Osteocyte (in vitro differentiated cells): Measurements from ENCODE around the gene UTP20. TPM values are rescaled to one million over a fixed set of nuclear protein-coding genes. Genes with fewer than 3 reads are reported as not detected.

Experiments used
- DNase-seq: peaks from one replicate; pipeline ENCODE4 v3.0.0; 2021; ENCODE audit warnings: mixed read lengths; ENCODE audit not compliant: unreplicated experiment; ENCODE audit errors: extremely low spot score
- H3K27ac Mint-ChIP-seq: one replicate; pipeline ENCODE4 v1.8.0; 2021; ENCODE audit warnings: mild to moderate bottlenecking, mixed read lengths; ENCODE audit not compliant: unreplicated experiment
- H3K27me3 Mint-ChIP-seq: one replicate; pipeline ENCODE4 v1.8.0; 2021; ENCODE audit warnings: mixed read lengths; ENCODE audit not compliant: unreplicated experiment
- H3K36me3 Mint-ChIP-seq: one replicate; pipeline ENCODE4 v1.8.0; 2021; ENCODE audit warnings: mixed read lengths; ENCODE audit not compliant: unreplicated experiment
- H3K4me1 Mint-ChIP-seq: one replicate; pipeline ENCODE4 v1.8.0; 2021; ENCODE audit warnings: mixed read lengths; ENCODE audit not compliant: unreplicated experiment
- H3K4me3 Mint-ChIP-seq: one replicate; pipeline ENCODE4 v1.8.0; 2021; ENCODE audit warnings: mild to moderate bottlenecking, moderate library complexity, mixed read lengths; ENCODE audit not compliant: unreplicated experiment
- H3K9me3 Mint-ChIP-seq: one replicate; pipeline ENCODE4 v1.8.0; 2021; ENCODE audit warnings: mixed read lengths; ENCODE audit not compliant: unreplicated experiment
- long read RNA-seq: library from polyadenylated mRNA; unstranded; transcript quantifications from one replicate; pipeline ENCODE4 v2.0.0, GENCODE V29; 2021
- total RNA-seq: library from RNA; stranded (reverse); gene quantifications from 2 replicates; pipeline ENCODE4 v1.2.1, GENCODE V29; 2021
- TF ChIP-seq, protein P1 (sequence below): fragments of 200-600 bp; sonication (generic); IDR thresholded peaks from 2 replicates; pipeline ENCODE4 v1.5.0; 2021; ENCODE audit warnings: antibody characterized with exemption, mild to moderate bottlenecking, moderate library complexity

Gene UTP20
- 13.0 and 13.4 TPM in 2 replicates for total RNA-seq
- long read RNA-seq, partial matches to known transcripts: 39 of 39 reads
- long read RNA-seq, other reads (novel, unspliced or antisense): 0 of 39 reads

DNA sequence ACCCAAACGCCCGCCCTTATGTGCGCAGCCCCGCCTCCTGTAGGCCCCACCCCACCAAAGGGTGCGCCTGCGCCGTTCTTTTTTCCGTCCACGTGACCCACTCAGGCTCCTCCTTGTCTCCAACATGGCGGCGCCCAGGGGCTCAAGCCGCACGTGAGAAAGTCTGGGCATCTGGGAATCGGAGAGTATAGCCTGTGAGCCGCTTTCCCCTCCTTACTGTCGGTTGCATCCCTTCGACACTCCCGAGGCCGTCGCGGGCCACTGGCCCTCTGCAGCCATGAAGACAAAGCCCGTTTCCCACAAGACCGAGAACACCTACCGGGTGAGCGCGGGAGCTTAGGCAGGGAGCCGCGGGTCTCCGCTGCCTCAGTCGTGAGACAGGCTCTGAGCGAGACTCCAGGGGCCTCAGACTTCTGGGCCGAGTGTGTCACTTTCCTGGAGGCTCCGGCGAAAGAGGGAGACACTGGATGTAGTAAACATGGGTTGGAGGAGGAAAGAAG lies at the start of gene UTP20:
TSS of gene UTP20 (plus strand) at position 100 of the 500 bp plus-strand sequence. CDS start at position 278, 178 bp downstream.
- TF ChIP-seq, protein P1, sequence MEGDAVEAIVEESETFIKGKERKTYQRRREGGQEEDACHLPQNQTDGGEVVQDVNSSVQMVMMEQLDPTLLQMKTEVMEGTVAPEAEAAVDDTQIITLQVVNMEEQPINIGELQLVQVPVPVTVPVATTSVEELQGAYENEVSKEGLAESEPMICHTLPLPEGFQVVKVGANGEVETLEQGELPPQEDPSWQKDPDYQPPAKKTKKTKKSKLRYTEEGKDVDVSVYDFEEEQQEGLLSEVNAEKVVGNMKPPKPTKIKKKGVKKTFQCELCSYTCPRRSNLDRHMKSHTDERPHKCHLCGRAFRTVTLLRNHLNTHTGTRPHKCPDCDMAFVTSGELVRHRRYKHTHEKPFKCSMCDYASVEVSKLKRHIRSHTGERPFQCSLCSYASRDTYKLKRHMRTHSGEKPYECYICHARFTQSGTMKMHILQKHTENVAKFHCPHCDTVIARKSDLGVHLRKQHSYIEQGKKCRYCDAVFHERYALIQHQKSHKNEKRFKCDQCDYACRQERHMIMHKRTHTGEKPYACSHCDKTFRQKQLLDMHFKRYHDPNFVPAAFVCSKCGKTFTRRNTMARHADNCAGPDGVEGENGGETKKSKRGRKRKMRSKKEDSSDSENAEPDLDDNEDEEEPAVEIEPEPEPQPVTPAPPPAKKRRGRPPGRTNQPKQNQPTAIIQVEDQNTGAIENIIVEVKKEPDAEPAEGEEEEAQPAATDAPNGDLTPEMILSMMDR: no peak
- H3K27ac Mint-ChIP-seq: peak within 1 kb of the TSS; percentile 87
- peak within 1 kb of the TSS; percentile 97 for H3K4me3 Mint-ChIP-seq
- peaks cover 2% of the 10 kb centered on the region for H3K36me3 Mint-ChIP-seq
- peak; percentile 97 for DNase-seq
- H3K4me1 Mint-ChIP-seq: peaks cover 8% of the 10 kb centered on the region
- peaks cover 25% of the 10 kb centered on the region for H3K27me3 Mint-ChIP-seq
- no peaks in the 10 kb centered on the region for H3K9me3 Mint-ChIP-seq

DNA sequence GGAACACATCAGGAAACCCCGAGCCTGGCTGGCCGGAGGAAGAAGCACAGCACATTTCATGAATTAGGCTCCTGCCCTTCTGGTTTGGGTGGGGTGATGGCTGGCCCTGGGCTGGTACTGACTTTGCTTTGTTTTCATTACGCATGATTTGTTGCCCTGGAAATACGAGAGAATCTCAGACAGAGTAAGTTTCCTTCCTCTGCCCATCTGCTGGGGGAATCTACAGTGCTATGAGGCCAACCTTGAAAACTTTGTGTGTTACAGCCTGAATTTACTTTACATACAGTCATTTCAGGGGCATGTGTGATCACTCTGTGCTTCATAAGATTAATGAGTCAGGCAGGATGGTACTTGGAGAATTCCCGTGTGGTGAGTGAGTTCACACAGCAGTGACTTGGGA lies 49.4 kb upstream of the UTP20 start:
- TF ChIP-seq, protein P1: no peak
- no peak overlapping the region for H3K4me3 Mint-ChIP-seq
- no peaks in the 10 kb centered on the region for H3K4me1 Mint-ChIP-seq
- no peaks in the 10 kb centered on the region for H3K27me3 Mint-ChIP-seq
- DNase-seq: no peak
- no peaks in the 10 kb centered on the region for H3K9me3 Mint-ChIP-seq
- H3K36me3 Mint-ChIP-seq: no peaks in the 10 kb centered on the region
- H3K27ac Mint-ChIP-seq: no peak overlapping the region

DNA sequence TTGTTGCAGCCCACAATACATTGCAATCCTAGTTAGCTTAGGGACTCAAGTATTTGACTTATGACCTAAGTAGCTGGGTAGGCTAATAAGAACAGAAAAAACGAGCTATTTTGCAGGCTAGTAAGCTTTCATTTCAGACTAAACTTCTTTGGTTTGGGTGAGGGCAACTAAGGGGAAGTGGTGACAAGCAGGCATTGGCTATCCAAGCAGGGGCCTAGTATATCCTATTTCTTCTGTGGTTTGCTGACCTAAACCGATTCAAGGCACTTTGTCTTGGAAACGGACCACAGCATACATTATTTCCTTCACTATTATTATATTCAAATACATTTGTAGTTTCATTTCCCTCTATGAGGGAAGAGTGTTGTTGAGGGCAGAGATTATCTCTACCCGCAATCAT lies 48.3 kb upstream of the UTP20 start:
- Mint-ChIP-seq H3K4me1 (no peaks in the 10 kb centered on the region), H3K27ac (no peak overlapping the region), H3K36me3 (no peaks in the 10 kb centered on the region), H3K27me3 (no peaks in the 10 kb centered on the region), H3K9me3 (no peaks in the 10 kb centered on the region), H3K4me3 (no peak overlapping the region)
- TF ChIP-seq, protein P1: no peak
- no peak for DNase-seq

DNA sequence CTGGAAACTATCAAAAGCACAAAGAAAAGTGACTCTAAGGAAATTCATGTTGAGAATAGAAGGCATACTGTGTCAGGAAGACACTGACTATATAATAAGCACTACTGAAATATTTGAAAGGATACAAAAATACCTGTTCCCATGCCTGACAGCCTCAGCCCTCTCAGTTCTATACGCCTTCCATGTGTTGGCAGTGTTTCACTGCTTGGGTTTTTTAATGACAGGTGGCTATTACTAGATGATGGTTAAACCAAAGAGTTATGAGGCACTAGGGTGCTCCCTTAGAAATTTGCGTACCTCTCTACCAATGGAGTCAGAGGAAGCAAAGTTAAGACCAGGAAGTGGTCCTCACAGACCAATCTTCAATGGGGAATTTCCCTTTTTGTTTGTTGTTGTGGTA lies 44.2 kb upstream of the UTP20 start:
- Mint-ChIP-seq H3K4me1 (no peaks in the 10 kb centered on the region), H3K9me3 (no peaks in the 10 kb centered on the region), H3K36me3 (no peaks in the 10 kb centered on the region), H3K27me3 (no peaks in the 10 kb centered on the region), H3K27ac (no peak overlapping the region), H3K4me3 (no peak overlapping the region)
- TF ChIP-seq, protein P1: no peak
- DNase-seq: no peak

DNA sequence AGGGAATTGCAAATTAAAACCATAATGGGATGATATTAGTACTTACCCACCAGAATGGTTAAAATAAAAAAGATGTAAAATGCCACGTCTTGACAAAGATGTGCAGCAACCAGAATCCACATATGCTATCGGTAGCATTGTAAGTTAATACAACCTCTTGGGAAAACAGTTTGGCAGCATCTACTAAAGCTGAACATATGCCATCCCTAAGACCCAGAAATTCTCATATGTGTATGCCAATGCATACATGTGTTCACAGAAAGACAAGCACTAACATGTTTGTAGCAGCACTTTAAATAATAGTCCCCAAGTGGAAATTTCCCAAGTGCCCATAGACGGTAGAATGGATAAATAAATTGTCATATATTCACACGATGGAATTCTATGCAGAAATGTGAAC lies 41.6 kb upstream of the UTP20 start:
- Mint-ChIP-seq H3K4me1 (no peaks in the 10 kb centered on the region), H3K27me3 (no peaks in the 10 kb centered on the region), H3K36me3 (no peaks in the 10 kb centered on the region), H3K4me3 (no peak overlapping the region), H3K9me3 (no peaks in the 10 kb centered on the region), H3K27ac (no peak overlapping the region)
- no peak for DNase-seq
- TF ChIP-seq, protein P1: no peak
